HepG2 (cell line): Measurements from ENCODE around the gene ADAD2. TPM values are rescaled to one million over a fixed set of nuclear protein-coding genes. Genes with fewer than 3 reads are reported as not detected.

Source experiments
- ARNTL ChIP-seq: sonication (generic); formaldehyde crosslinking; IDR thresholded peaks from 2 replicates; pipeline ENCODE4 v1.4.0; 2020; ENCODE audit warnings: mild to moderate bottlenecking, missing genetic modification reagents
- CBFB ChIP-seq: sonication (generic); formaldehyde crosslinking; IDR thresholded peaks from 2 replicates; pipeline ENCODE4 v1.4.0; 2020; ENCODE audit warnings: missing genetic modification reagents
- KDM2A ChIP-seq: sonication (generic); formaldehyde crosslinking; IDR thresholded peaks from 2 replicates; pipeline ENCODE4 v1.4.0; 2020; ENCODE audit warnings: low read depth, missing genetic modification reagents, borderline replicate concordance
- NR2F6 ChIP-seq, 2 experiments: IDR thresholded peaks; 2 replicates each; pipeline ENCODE4 v1.6.1; 2016; ENCODE audit warnings: antibody characterized with exemption in 1 of 2, mild to moderate bottlenecking in 1 of 2
- RAD21 ChIP-seq: fragments of 450-650 bp; formaldehyde crosslinking; IDR thresholded peaks from 2 replicates; pipeline ENCODE4 v1.5.0; 2020; ENCODE audit warnings: mild to moderate bottlenecking
- RXRA ChIP-seq: sonication (generic); formaldehyde crosslinking; IDR thresholded peaks from 2 replicates; pipeline ENCODE4 v1.5.1; 2020; ENCODE audit warnings: missing genetic modification reagents
- RXRB ChIP-seq: IDR thresholded peaks from 2 replicates; pipeline ENCODE4 v1.6.1; 2016; ENCODE audit warnings: borderline replicate concordance, missing genetic modification reagents, missing compliant biosample characterization
- SMC3 ChIP-seq: IDR thresholded peaks from 2 replicates; pipeline ENCODE4 v1.6.1; 2011; ENCODE audit warnings: low read length, improper control_type of control experiment
- SOX13 ChIP-seq, 3 experiments: fragments of 450-650 bp in 1 of 3; sonication (generic) in 1 of 3; formaldehyde crosslinking in 1 of 3; IDR thresholded peaks in 2 of 3; conservative IDR thresholded peaks in 1 of 3; 2 replicates each; pipeline versions ENCODE4 v1.5.0 to v1.6.1; 2016 to 2020; ENCODE audit warnings: antibody characterized with exemption in 1 of 3, mild to moderate bottlenecking in 1 of 3, missing compliant biosample characterization in 1 of 3, missing genetic modification reagents in 1 of 3, moderate library complexity in 1 of 3
- SP140L ChIP-seq: sonication (generic); formaldehyde crosslinking; IDR thresholded peaks from 2 replicates; pipeline ENCODE4 v1.4.0; 2020; ENCODE audit warnings: missing genetic modification reagents, borderline replicate concordance
- TBX3 ChIP-seq: fragments of 450-650 bp; IDR thresholded peaks from 2 replicates; pipeline ENCODE4 v1.6.1; 2017; ENCODE audit warnings: antibody characterized with exemption, mild to moderate bottlenecking, inconsistent platforms, borderline replicate concordance
- XRCC5 ChIP-seq: fragments of 200-400 bp; formaldehyde crosslinking; optimal IDR thresholded peaks from 2 replicates; pipeline ENCODE3; 2017; ENCODE audit warnings: mild to moderate bottlenecking, low read length
- YEATS2 ChIP-seq: sonication (generic); formaldehyde crosslinking; IDR thresholded peaks from 2 replicates; pipeline ENCODE4 v1.4.0; 2020; ENCODE audit warnings: missing genetic modification reagents, borderline replicate concordance
- ZBTB21 ChIP-seq: sonication (generic); formaldehyde crosslinking; IDR thresholded peaks from 2 replicates; pipeline ENCODE4 v1.4.0; 2020; ENCODE audit warnings: missing genetic modification reagents
- ZNF501 ChIP-seq: sonication (generic); formaldehyde crosslinking; IDR thresholded peaks from 2 replicates; pipeline ENCODE4 v1.5.1; 2020; ENCODE audit warnings: mild to moderate bottlenecking, moderate library complexity, missing genetic modification reagents
- ZSCAN25 ChIP-seq: sonication (generic); formaldehyde crosslinking; IDR thresholded peaks from 2 replicates; pipeline ENCODE4 v1.8.0; 2022; ENCODE audit warnings: mild to moderate bottlenecking, missing genetic modification reagents
- polyA plus RNA-seq, 8 experiments: library from polyadenylated mRNA; depleted of rRNA in 3 of 8; stranded (reverse) in 7 of 8; unstranded in 1 of 8; fragments of >200 nt; fragmentation: Illumina TruSeq in 4 of 8; extraction: Trizol in 4 of 8; gene quantifications; 2 replicates each; pipeline versions ENCODE4 v1.2.1 to v1.2.3, GENCODE V29; 2011 to 2016; ENCODE audit warnings: low read depth in 4 of 8, missing spikeins in 1 of 8, mixed read lengths in 1 of 8; ENCODE audit not compliant: insufficient read depth in 1 of 8
- total RNA-seq, 5 experiments: library from RNA; depleted of rRNA; stranded (reverse); fragments of >200 nt; fragmentation: Illumina TruSeq; extraction: Trizol; gene quantifications; 2 replicates each; pipeline ENCODE4 v1.2.3, GENCODE V29; 2016; ENCODE audit warnings: low read depth in 1 of 5
- TF ChIP-seq, protein P1 (sequence below): sonication (generic); formaldehyde crosslinking; IDR thresholded peaks from 2 replicates; pipeline ENCODE4 v1.5.0; 2020; ENCODE audit warnings: missing genetic modification reagents
- TF ChIP-seq, protein P2 (sequence below): IDR thresholded peaks from 2 replicates; pipeline ENCODE4 v1.6.1; 2012; ENCODE audit warnings: inconsistent platforms
- TF ChIP-seq, protein P3 (sequence below): sonication (generic); formaldehyde crosslinking; IDR thresholded peaks from 2 replicates; pipeline ENCODE4 v1.4.0; 2020; ENCODE audit warnings: missing genetic modification reagents
- TF ChIP-seq, protein P4 (sequence below): IDR thresholded peaks from 2 replicates; pipeline ENCODE4 v1.6.1; 2012; ENCODE audit warnings: low read depth, low read length, improper control_type of control experiment
- TF ChIP-seq, protein P5 (sequence below): sonication (generic); formaldehyde crosslinking; IDR thresholded peaks from 2 replicates; pipeline ENCODE4 v1.9.0; 2021; ENCODE audit warnings: missing genetic modification reagents, mild to moderate bottlenecking, borderline replicate concordance

ADAD2 gene
- total and polyA plus RNA-seq, 2 of the 13 experiments (the other 11 are each of a cell fraction or from before 2014, with no cell fraction given) = not detected

DNA sequence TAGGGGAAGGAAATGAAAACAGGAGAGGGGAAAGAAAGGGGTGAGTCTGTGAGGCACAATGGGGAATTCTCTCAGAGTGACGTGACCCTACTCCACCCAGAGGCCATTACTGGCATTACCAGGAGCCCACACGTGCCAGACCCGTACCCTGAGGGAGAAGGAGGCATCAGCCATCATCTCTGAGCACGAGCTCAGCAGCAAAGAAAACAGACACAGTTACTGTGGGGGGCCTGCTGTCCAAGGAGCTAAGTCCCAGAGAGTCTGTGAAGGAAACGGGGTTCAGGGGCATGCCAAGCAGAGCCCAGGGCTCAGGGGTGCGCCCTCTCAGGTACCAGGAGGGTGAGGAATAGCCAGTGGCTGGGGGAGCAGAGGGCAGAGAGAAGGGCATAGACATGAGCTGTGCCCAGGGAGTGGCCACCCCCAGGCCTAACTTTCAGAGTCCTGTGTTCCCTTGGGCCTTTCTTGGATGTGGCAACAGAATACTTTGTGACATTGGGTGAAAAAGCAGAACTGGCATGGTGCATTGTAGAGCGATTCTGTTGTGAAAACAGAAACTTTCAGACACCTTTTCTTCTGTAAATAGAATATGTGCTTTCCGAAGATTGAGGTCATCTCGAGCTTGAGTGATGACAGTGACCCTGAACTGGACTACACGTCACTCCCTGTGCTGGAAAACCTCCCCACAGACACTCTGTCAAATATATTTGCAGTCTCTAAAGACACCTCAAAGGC, 15.4 kb upstream of the ADAD2 start (continued):
- TF ChIP-seq RXRB (CRISPR knock-in tag) (0 out of 2 replicates have a peak, but pooled peaks have one; percentile 8), TBX3 (no peak), RAD21 (peak; percentile 79), YEATS2 (CRISPR knock-in tag) (0 out of 2 replicates have a peak, but pooled peaks have one; percentile 7), ZSCAN25 (CRISPR knock-in tag) (peak; percentile 42; the same call in 1 of the 2 replicates), XRCC5 (peak; percentile 35), ZBTB21 (CRISPR knock-in tag) (peak; percentile 48; the same call in 1 of the 2 replicates), SOX13 (IDR thresholded peaks at IDR 0.05) (no peak), SOX13 (CRISPR knock-in tag; conservative IDR thresholded peaks at IDR 0.05 in 1 of 2, IDR thresholded peaks at IDR 0.05 in 1 of 2) (0 out of 4 replicates have a peak, but pooled peaks of 1 of the 2 experiments have one; percentile 22), SMC3 (peak; percentile 88), NR2F6 (IDR thresholded peaks at IDR 0.05) (no peak), NR2F6 (CRISPR knock-in tag; IDR thresholded peaks at IDR 0.05) (peak; percentile 28; the same call in 1 of the 2 replicates), SP140L (no peak), KDM2A (CRISPR knock-in tag) (peak; percentile 49; the same call in 1 of the 2 replicates), ZNF501 (peak; percentile 36; the same call in 1 of the 2 replicates), CBFB (CRISPR knock-in tag) (no peak), RXRA (CRISPR knock-in tag) (0 out of 2 replicates have a peak, but pooled peaks have one; percentile 18), ARNTL (CRISPR knock-in tag) (peak; percentile 78)
- TF ChIP-seq, protein P1, sequence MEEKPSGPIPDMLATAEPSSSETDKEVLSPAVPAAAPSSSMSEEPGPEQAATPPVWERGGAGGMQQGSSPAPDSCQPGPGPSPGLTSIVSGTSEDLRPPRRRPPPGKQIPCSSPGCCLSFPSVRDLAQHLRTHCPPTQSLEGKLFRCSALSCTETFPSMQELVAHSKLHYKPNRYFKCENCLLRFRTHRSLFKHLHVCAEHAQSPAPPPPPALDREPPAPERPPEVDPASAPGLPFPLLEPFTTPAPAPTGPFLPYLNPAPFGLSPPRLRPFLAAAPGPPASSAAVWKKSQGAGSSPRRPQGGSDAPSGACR = 0 out of 2 replicates have a peak, but pooled peaks have one; percentile 31
- TF ChIP-seq, protein P2, sequence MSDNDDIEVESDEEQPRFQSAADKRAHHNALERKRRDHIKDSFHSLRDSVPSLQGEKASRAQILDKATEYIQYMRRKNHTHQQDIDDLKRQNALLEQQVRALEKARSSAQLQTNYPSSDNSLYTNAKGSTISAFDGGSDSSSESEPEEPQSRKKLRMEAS = peak; percentile 60; the same call in 1 of the 2 replicates
- TF ChIP-seq, protein P3, sequence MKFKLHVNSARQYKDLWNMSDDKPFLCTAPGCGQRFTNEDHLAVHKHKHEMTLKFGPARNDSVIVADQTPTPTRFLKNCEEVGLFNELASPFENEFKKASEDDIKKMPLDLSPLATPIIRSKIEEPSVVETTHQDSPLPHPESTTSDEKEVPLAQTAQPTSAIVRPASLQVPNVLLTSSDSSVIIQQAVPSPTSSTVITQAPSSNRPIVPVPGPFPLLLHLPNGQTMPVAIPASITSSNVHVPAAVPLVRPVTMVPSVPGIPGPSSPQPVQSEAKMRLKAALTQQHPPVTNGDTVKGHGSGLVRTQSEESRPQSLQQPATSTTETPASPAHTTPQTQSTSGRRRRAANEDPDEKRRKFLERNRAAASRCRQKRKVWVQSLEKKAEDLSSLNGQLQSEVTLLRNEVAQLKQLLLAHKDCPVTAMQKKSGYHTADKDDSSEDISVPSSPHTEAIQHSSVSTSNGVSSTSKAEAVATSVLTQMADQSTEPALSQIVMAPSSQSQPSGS (CRISPR knock-in tag) = peak; percentile 33; the same call in 1 of the 2 replicates
- TF ChIP-seq, protein P4, sequence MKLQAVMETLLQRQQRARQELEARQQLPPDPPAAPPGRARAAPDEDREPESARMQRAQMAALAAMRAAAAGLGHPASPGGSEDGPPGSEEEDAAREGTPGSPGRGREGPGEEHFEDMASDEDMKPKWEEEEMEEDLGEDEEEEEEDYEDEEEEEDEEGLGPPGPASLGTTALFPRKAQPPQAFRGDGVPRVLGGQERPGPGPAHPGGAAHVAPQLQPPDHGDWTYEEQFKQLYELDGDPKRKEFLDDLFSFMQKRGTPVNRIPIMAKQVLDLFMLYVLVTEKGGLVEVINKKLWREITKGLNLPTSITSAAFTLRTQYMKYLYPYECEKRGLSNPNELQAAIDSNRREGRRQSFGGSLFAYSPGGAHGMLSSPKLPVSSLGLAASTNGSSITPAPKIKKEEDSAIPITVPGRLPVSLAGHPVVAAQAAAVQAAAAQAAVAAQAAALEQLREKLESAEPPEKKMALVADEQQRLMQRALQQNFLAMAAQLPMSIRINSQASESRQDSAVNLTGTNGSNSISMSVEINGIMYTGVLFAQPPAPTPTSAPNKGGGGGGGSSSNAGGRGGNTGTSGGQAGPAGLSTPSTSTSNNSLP = 0 out of 2 replicates have a peak, but pooled peaks have one; percentile 23
- TF ChIP-seq, protein P5, sequence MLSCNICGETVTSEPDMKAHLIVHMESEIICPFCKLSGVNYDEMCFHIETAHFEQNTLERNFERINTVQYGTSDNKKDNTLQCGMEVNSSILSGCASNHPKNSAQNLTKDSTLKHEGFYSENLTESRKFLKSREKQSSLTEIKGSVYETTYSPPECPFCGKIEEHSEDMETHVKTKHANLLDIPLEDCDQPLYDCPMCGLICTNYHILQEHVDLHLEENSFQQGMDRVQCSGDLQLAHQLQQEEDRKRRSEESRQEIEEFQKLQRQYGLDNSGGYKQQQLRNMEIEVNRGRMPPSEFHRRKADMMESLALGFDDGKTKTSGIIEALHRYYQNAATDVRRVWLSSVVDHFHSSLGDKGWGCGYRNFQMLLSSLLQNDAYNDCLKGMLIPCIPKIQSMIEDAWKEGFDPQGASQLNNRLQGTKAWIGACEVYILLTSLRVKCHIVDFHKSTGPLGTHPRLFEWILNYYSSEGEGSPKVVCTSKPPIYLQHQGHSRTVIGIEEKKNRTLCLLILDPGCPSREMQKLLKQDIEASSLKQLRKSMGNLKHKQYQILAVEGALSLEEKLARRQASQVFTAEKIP (CRISPR knock-in tag) = no peak
